IMR-90 (cell line): Measurements from ENCODE around the gene USP17L29. TPM values are rescaled to one million over a fixed set of nuclear protein-coding genes. Genes with fewer than 3 reads are reported as not detected.

ENCODE experiments used
- ATAC-seq: fragments of 200-7000 bp; cut with Tn5 transposase; 2 replicates; pipeline ENCODE4 v1.9.1; 2020; ENCODE audit warnings: low read depth, mild to moderate bottlenecking, moderate library complexity
- BruUV-seq: library from RNA; stranded (reverse); fragments of 400-500 nt; replicated peaks from 2 replicates; lab custom pipeline; 2021; lab: Mats Ljungman, UMichigan
- CTCF ChIA-PET: fragments of 300-600 bp; formaldehyde crosslinking; extraction: SDS; loops from one replicate; lab custom pipeline; 2021; ENCODE audit warnings: antibody characterized with exemption; lab: Yijun Ruan, JAX
- POLR2A ChIA-PET: fragments of 300-600 bp; sonication (Branson Sonifier 250); formaldehyde crosslinking; loops from one replicate; lab custom pipeline; 2022; ENCODE audit warnings: antibody characterized with exemption; ENCODE audit not compliant: unreplicated experiment; lab: Charles Lee
- DNase-seq: peaks from one replicate; pipeline ENCODE4 v3.0.0; 2013
- H2AFZ ChIP-seq: replicated peaks from 2 replicates; pipeline ENCODE3; 2013; ENCODE audit warnings: low read length, mild to moderate bottlenecking; ENCODE audit not compliant: poor library complexity
- H2AK5ac ChIP-seq: 2 replicates; pipeline ENCODE4 v1.6.1; 2013; ENCODE audit warnings: low read depth, low read length, inconsistent platforms
- H2AK9ac ChIP-seq: replicated peaks from 2 replicates; pipeline ENCODE3; 2013; ENCODE audit warnings: mild to moderate bottlenecking, low read depth, low read length, moderate library complexity; ENCODE audit not compliant: poor library complexity
- H2BK120ac ChIP-seq: 2 replicates; pipeline ENCODE4 v1.6.1; 2013; ENCODE audit warnings: low read depth, low read length, inconsistent platforms
- H2BK15ac ChIP-seq: 3 replicates; pipeline ENCODE4 v1.6.1; 2013; ENCODE audit warnings: low read depth, low read length, inconsistent platforms
- H2BK20ac ChIP-seq: 2 replicates; pipeline ENCODE4 v1.6.1; 2013; ENCODE audit warnings: low read depth, mild to moderate bottlenecking, inconsistent platforms, low read length, moderate library complexity
- H2BK5ac ChIP-seq: 2 replicates; pipeline ENCODE4 v1.6.1; 2013; ENCODE audit warnings: mild to moderate bottlenecking, low read depth, low read length, inconsistent platforms; ENCODE audit not compliant: poor library complexity, severe bottlenecking
- H3K14ac ChIP-seq: replicated peaks from 2 replicates; pipeline ENCODE4 v1.6.1; 2013; ENCODE audit warnings: low read depth, low read length, inconsistent platforms
- H3K18ac ChIP-seq: 2 replicates; pipeline ENCODE4 v1.6.1; 2013; ENCODE audit warnings: low read depth, low read length, control low read depth
- H3K23ac ChIP-seq: 2 replicates; pipeline ENCODE4 v1.6.1; 2013; ENCODE audit warnings: low read depth, low read length, inconsistent platforms
- H3K27ac ChIP-seq: 2 replicates; pipeline ENCODE4 v1.5.1; 2013; ENCODE audit warnings: mild to moderate bottlenecking, control low read depth, low read length; ENCODE audit not compliant: insufficient read depth
- H3K27me3 ChIP-seq: 2 replicates; pipeline ENCODE4 v1.6.1; 2013; ENCODE audit warnings: low read length; ENCODE audit not compliant: control insufficient read depth, insufficient read depth
- H3K36me3 ChIP-seq: 2 replicates; pipeline ENCODE4 v1.6.1; 2013; ENCODE audit warnings: low read length, mixed read lengths; ENCODE audit not compliant: control insufficient read depth, insufficient read depth
- H3K4ac ChIP-seq: 2 replicates; pipeline ENCODE4 v1.6.1; 2013; ENCODE audit warnings: low read depth, low read length, inconsistent platforms
- H3K4me1 ChIP-seq: 2 replicates; pipeline ENCODE4 v1.6.1; 2013; ENCODE audit warnings: low read length, mixed read lengths; ENCODE audit not compliant: control insufficient read depth, insufficient read depth
- H3K4me2 ChIP-seq: 2 replicates; pipeline ENCODE4 v1.6.1; 2013; ENCODE audit warnings: low read depth, mild to moderate bottlenecking, control low read depth, low read length, moderate library complexity
- H3K4me3 ChIP-seq: 2 replicates; pipeline ENCODE4 v1.5.1; 2013; ENCODE audit warnings: low read depth, mild to moderate bottlenecking, control low read depth, low read length, moderate library complexity; ENCODE audit not compliant: insufficient read depth
- H3K56ac ChIP-seq: 2 replicates; pipeline ENCODE4 v1.6.1; 2013; ENCODE audit warnings: low read length, inconsistent platforms; ENCODE audit not compliant: insufficient read depth; ENCODE audit errors: extremely low read depth
- H3K79me1 ChIP-seq, 2 experiments: 2 replicates each; pipeline ENCODE4 v1.6.1; 2013; ENCODE audit warnings: low read length in 2 of 2, inconsistent platforms in 1 of 2, low read depth in 1 of 2
- H3K9ac ChIP-seq: 2 replicates; pipeline ENCODE4 v1.6.1; 2013; ENCODE audit warnings: low read depth, low read length, control low read depth
- H3K9me1 ChIP-seq: 2 replicates; pipeline ENCODE4 v1.6.1; 2013; ENCODE audit warnings: low read length, inconsistent platforms; ENCODE audit not compliant: insufficient read depth
- H3K9me3 ChIP-seq: 2 replicates; pipeline ENCODE4 v1.6.1; 2013; ENCODE audit warnings: low read length; ENCODE audit not compliant: control insufficient read depth, insufficient read depth
- H4K20me1 ChIP-seq: 2 replicates; pipeline ENCODE4 v1.6.1; 2013; ENCODE audit warnings: low read length, inconsistent platforms; ENCODE audit not compliant: insufficient read depth
- H4K5ac ChIP-seq: 2 replicates; pipeline ENCODE4 v1.6.1; 2013; ENCODE audit warnings: mild to moderate bottlenecking, low read depth, low read length, control low read depth
- H4K8ac ChIP-seq, 2 experiments: 2 replicates each; pipeline ENCODE4 v1.6.1; 2013; ENCODE audit warnings: low read depth in 2 of 2, low read length in 2 of 2, control low read depth in 1 of 2, inconsistent platforms in 1 of 2
- H4K91ac ChIP-seq: 2 replicates; pipeline ENCODE4 v1.6.1; 2013; ENCODE audit warnings: low read depth, low read length, inconsistent platforms; ENCODE audit not compliant: insufficient read depth
- BHLHE40 ChIP-seq: fragments of 150-350 bp; IDR thresholded peaks from 2 replicates; pipeline ENCODE4 v1.6.1; 2016; ENCODE audit warnings: mild to moderate bottlenecking, low read depth, low read length
- FOS ChIP-seq: fragments of 150-350 bp; IDR thresholded peaks from 2 replicates; pipeline ENCODE4 v1.6.1; 2016; ENCODE audit warnings: low read depth, low read length
- MAFK ChIP-seq: IDR thresholded peaks from 2 replicates; pipeline ENCODE4 v1.6.1; 2012; ENCODE audit warnings: low read depth, low read length, improper control_type of control experiment
- MAZ ChIP-seq: IDR thresholded peaks from 2 replicates; pipeline ENCODE4 v1.6.1; 2012; ENCODE audit warnings: low read depth, mild to moderate bottlenecking, low read length, improper control_type of control experiment, moderate library complexity, borderline replicate concordance
- MXI1 ChIP-seq: IDR thresholded peaks from 2 replicates; pipeline ENCODE4 v1.6.1; 2012; ENCODE audit warnings: low read depth, mild to moderate bottlenecking, low read length, moderate library complexity, borderline replicate concordance
- NFE2L2 ChIP-seq: fragments of 150-350 bp; IDR thresholded peaks from 2 replicates; pipeline ENCODE4 v1.6.1; 2016; ENCODE audit warnings: low read depth, mild to moderate bottlenecking, low read length
- POLR2A ChIP-seq: IDR thresholded peaks from 2 replicates; pipeline ENCODE4 v1.6.1; 2012; ENCODE audit warnings: mild to moderate bottlenecking, low read depth, low read length
- RAD21 ChIP-seq: IDR thresholded peaks from 2 replicates; pipeline ENCODE4 v1.6.1; 2012; ENCODE audit warnings: low read length, improper control_type of control experiment
- RCOR1 ChIP-seq: IDR thresholded peaks from 2 replicates; pipeline ENCODE4 v1.6.1; 2012; ENCODE audit warnings: mild to moderate bottlenecking, low read length, improper control_type of control experiment; ENCODE audit not compliant: insufficient replicate concordance
- SMC3 ChIP-seq: fragments of 150-350 bp; IDR thresholded peaks from 2 replicates; pipeline ENCODE4 v1.6.1; 2016; ENCODE audit warnings: low read depth, mild to moderate bottlenecking, antibody characterized with exemption, low read length, moderate library complexity
- WGBS, 2 experiments: methylation state at CpG; one replicate each; pipeline versions ENCODE4 v1.1.5 to v1.1.7; 2013; ENCODE audit warnings: missing lambda C conversion rate in 2 of 2; ENCODE audit not compliant: insufficient read length in 1 of 2; ENCODE audit errors: extremely low coverage in 2 of 2; 5-methylcytosine and 5-hydroxymethylcytosine counted together
- dilution Hi-C: fragments of 300-500 bp; cut with HindIII; formaldehyde crosslinking; loops from one replicate; pipeline ENCODE4 v1.14.3; 2018; ENCODE audit warnings: low sequenced_read_pairs; ENCODE audit not compliant: unreplicated experiment
- in situ Hi-C: fragments of 300-500 bp; cut with MboI; formaldehyde crosslinking; loops from 3 replicates; pipeline ENCODE4 v1.14.3; 2019; ENCODE audit warnings: low sequenced_read_pairs, inconsistent platforms, mixed read lengths
- intact Hi-C: fragments of 100-400 bp; cut with micrococcal nuclease; formaldehyde crosslinking; loops from 2 replicates; pipeline ENCODE4 v1.10.0; 2022
- polyA plus RNA-seq, 3 experiments: library from polyadenylated mRNA; depleted of rRNA; stranded (reverse); fragments of >200 nt; gene quantifications; 2 replicates each; pipeline ENCODE4 v1.2.3, GENCODE V29; 2012; ENCODE audit warnings: low replicate concordance in 1 of 3
- total RNA-seq: library from RNA; depleted of rRNA; stranded (reverse); fragments of >200 nt; gene quantifications from 2 replicates; pipeline ENCODE4 v1.2.3, GENCODE V29; 2012
- TF ChIP-seq, protein P1 (sequence below): fragments of 150-350 bp; IDR thresholded peaks from 2 replicates; pipeline ENCODE4 v1.6.1; 2016; ENCODE audit warnings: low read depth, mild to moderate bottlenecking, low read length, moderate library complexity, borderline replicate concordance
- TF ChIP-seq, protein P2 (sequence below): fragments of 150-350 bp; IDR thresholded peaks from 2 replicates; pipeline ENCODE4 v1.6.1; 2017; ENCODE audit warnings: mild to moderate bottlenecking, antibody characterized with exemption, low read length, low read depth

The USP17L29 gene
- total and polyA plus RNA-seq, 2 of the 4 experiments (the other 2 are of a cell fraction), result not detected

- H3K18ac ChIP-seq, result no peak overlapping the region
- DNase-seq (no peak), ATAC-seq (no peak)
- H2BK5ac ChIP-seq, result no peak overlapping the region
- no peak overlapping the region for H2BK120ac ChIP-seq
- CTCF ChIA-PET, result no interaction called here
- no peak overlapping the region for H2BK15ac ChIP-seq
- H2BK20ac ChIP-seq, result no peak overlapping the region
- H3K27ac ChIP-seq, result no peak overlapping the region
- no peak overlapping the region for H3K4me2 ChIP-seq
- no peak overlapping the region for H4K91ac ChIP-seq
- TF ChIP-seq MAFK (no peak), FOS (no peak), BHLHE40 (no peak), MXI1 (no peak), POLR2A (no peak), MAZ (no peak), RCOR1 (no peak), RAD21 (no peak), SMC3 (no peak), NFE2L2 (no peak)
- TF ChIP-seq, protein P1, sequence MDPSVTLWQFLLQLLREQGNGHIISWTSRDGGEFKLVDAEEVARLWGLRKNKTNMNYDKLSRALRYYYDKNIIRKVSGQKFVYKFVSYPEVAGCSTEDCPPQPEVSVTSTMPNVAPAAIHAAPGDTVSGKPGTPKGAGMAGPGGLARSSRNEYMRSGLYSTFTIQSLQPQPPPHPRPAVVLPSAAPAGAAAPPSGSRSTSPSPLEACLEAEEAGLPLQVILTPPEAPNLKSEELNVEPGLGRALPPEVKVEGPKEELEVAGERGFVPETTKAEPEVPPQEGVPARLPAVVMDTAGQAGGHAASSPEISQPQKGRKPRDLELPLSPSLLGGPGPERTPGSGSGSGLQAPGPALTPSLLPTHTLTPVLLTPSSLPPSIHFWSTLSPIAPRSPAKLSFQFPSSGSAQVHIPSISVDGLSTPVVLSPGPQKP, result no peak
- TF ChIP-seq, protein P2, sequence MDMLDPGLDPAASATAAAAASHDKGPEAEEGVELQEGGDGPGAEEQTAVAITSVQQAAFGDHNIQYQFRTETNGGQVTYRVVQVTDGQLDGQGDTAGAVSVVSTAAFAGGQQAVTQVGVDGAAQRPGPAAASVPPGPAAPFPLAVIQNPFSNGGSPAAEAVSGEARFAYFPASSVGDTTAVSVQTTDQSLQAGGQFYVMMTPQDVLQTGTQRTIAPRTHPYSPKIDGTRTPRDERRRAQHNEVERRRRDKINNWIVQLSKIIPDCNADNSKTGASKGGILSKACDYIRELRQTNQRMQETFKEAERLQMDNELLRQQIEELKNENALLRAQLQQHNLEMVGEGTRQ, result no peak
- dilution Hi-C loops (no loop called here), intact Hi-C loops (no loop called here), in situ Hi-C loops (no loop called here)
- H3K4ac ChIP-seq, result no peak overlapping the region
- H3K9me1 ChIP-seq, result no peaks in the 10 kb centered on the region
- POLR2A ChIA-PET, result no interaction called here
- no peak overlapping the region for H3K23ac ChIP-seq
- H2AFZ ChIP-seq, result no peak overlapping the region
- H2AK9ac ChIP-seq, result no peak overlapping the region
- no TSS peak for BruUV-seq
- no peak overlapping the region for H3K14ac ChIP-seq
- H4K8ac ChIP-seq, result no peak overlapping the region
- no peak overlapping the region for H3K4me3 ChIP-seq
- no peaks in the 10 kb centered on the region for H4K20me1 ChIP-seq
- H3K56ac ChIP-seq, result no peak overlapping the region
- H3K36me3 ChIP-seq, result no peaks in the 10 kb centered on the region
- no peak overlapping the region for H3K9ac ChIP-seq
- no peaks in the 10 kb centered on the region for H3K4me1 ChIP-seq
- H3K79me1 ChIP-seq, result no peaks in the 10 kb centered on the region
- H4K5ac ChIP-seq, result no peak overlapping the region
- H2AK5ac ChIP-seq, result no peak overlapping the region
- no peaks in the 10 kb centered on the region for H3K27me3 ChIP-seq
- no peaks in the 10 kb centered on the region for H3K9me3 ChIP-seq
- WGBS, 2 experiments, result no CpG with 5 or more reads among the region's 1 CpG
Measured at GRCh38 chr4:9384126-9384525, 30.7 kb downstream of the USP17L29 start.
